Esophagus muscularis mucosa (tissue), 4 donors: Measurements from ENCODE around the gene CNST.

Source experiments
- EP300 ChIP-seq: sonication (generic); formaldehyde crosslinking; IDR thresholded peaks from one replicate; pipeline ENCODE4 v1.6.1; 2017; ENCODE audit warnings: antibody characterized with exemption
- POLR2A ChIP-seq: fragments of 450-650 bp; IDR thresholded peaks from one replicate; pipeline ENCODE4 v1.6.1; 2017; ENCODE audit warnings: antibody characterized with exemption, moderate library complexity, mild to moderate bottlenecking, low read depth
- POLR2AphosphoS5 ChIP-seq, 2 donors: sonication (generic); formaldehyde crosslinking; IDR thresholded peaks; one replicate each; pipeline ENCODE4 v1.6.1; 2017; ENCODE audit warnings: antibody characterized with exemption in 2 of 2
- TF ChIP-seq, protein P1 (sequence below), 3 experiments: fragments of 200-600 bp in 2 of 3; fragments of 450-650 bp in 1 of 3; sonication (generic) in 2 of 3; IDR thresholded peaks; one replicate each; pipeline ENCODE4 v1.5.1; 2017 to 2019; ENCODE audit warnings: antibody characterized with exemption in 3 of 3, mild to moderate bottlenecking in 2 of 3, moderate library complexity in 1 of 3

DNA sequence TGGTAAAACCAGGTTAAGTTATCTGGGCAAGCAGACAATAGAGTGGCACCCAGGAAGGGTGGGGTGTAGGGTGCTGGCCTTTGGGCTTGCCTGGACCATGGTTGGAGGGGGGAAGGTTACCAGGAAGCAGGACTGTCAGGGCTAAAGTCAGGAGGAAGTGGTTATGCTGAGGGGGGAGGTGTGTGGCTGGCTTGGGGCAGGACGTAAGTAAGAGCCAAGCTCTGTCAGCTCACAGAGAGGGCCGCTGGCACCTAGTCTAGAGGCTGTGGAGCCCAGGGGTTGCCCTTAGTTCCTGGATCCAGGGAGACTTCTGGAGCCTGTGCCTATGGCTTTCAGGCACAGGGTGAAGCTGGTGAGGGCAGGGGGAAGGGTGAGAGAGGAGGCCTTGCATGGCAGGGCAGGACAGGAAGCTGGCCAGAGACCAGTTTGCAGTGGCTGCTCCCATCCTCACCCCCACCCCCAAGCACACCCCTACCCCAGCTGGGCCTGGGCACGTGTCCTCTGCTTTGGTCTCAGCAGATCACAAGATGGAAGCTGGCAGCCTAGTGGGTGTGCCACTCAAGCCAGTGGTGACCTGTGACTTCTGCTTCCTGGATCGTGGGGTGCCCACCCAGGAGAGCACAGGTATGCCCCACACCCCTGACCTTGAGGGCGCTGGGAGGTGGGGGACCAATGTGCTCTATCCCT lies 38.7 kb upstream of the CNST start:
- TF ChIP-seq POLR2AphosphoS5 (IDR thresholded peaks at IDR 0.05) = no peak
- no peak for TF ChIP-seq EP300
- TF ChIP-seq, protein P1, sequence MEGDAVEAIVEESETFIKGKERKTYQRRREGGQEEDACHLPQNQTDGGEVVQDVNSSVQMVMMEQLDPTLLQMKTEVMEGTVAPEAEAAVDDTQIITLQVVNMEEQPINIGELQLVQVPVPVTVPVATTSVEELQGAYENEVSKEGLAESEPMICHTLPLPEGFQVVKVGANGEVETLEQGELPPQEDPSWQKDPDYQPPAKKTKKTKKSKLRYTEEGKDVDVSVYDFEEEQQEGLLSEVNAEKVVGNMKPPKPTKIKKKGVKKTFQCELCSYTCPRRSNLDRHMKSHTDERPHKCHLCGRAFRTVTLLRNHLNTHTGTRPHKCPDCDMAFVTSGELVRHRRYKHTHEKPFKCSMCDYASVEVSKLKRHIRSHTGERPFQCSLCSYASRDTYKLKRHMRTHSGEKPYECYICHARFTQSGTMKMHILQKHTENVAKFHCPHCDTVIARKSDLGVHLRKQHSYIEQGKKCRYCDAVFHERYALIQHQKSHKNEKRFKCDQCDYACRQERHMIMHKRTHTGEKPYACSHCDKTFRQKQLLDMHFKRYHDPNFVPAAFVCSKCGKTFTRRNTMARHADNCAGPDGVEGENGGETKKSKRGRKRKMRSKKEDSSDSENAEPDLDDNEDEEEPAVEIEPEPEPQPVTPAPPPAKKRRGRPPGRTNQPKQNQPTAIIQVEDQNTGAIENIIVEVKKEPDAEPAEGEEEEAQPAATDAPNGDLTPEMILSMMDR (IDR thresholded peaks at IDR 0.05) = no peak
- TF ChIP-seq POLR2A = no peak
